CD4-positive, alpha-beta T cell (primary cell): Measurements from ENCODE around the gene EXO1. TPM values are rescaled to one million over a fixed set of nuclear protein-coding genes. Genes with fewer than 3 reads are reported as not detected.

ENCODE experiments used
- ATAC-seq: fragments of 200-7000 bp; cut with Tn5 transposase; one replicate; pipeline ENCODE4 v1.10.0; 2022; ENCODE audit warnings: mild to moderate bottlenecking; ENCODE audit not compliant: poor library complexity
- CTCF ChIA-PET: fragments of 350-600 bp; sonication (Branson Sonifier 250); formaldehyde crosslinking; loops from one replicate; lab custom pipeline; 2021; ENCODE audit warnings: antibody characterized with exemption, inconsistent platforms; lab: Charles Lee
- POLR2A ChIA-PET: fragments of 350-600 bp; sonication (Branson Sonifier 250); formaldehyde crosslinking; loops from one replicate; lab custom pipeline; 2021; ENCODE audit warnings: antibody characterized with exemption, inconsistent platforms; lab: Charles Lee
- DNase-seq, 14 experiments: peaks; one replicate each; pipeline ENCODE4 v3.0.0-alpha.2; 2013 to 2020; ENCODE audit warnings: mixed read lengths in 2 of 14
- H3K27ac ChIP-seq, 2 donors: one replicate each; pipeline versions ENCODE4 v1.5.1 to v1.7.0; 2013; ENCODE audit warnings: low read length in 2 of 2, low read depth in 1 of 2, mild to moderate bottlenecking in 1 of 2
- H3K27me3 ChIP-seq, 2 experiments: 1 replicate in 1 of 2; 2 replicates in 1 of 2; pipeline versions ENCODE4 v1.6.1 to v1.7.0; 2013; ENCODE audit warnings: low read length in 2 of 2, control low read depth in 1 of 2, mild to moderate bottlenecking in 1 of 2, moderate library complexity in 1 of 2; ENCODE audit not compliant: insufficient read depth in 2 of 2, control insufficient read depth in 1 of 2
- H3K36me3 ChIP-seq: one replicate; pipeline ENCODE4 v1.6.1; 2013; ENCODE audit warnings: low read length, control low read depth; ENCODE audit not compliant: insufficient read depth
- H3K4me1 ChIP-seq: one replicate; pipeline ENCODE4 v1.6.1; 2013; ENCODE audit warnings: low read length, control low read depth; ENCODE audit not compliant: insufficient read depth
- H3K4me3 ChIP-seq: one replicate; pipeline ENCODE4 v1.5.1; 2013; ENCODE audit warnings: mild to moderate bottlenecking, low read length, moderate library complexity
- H3K9me3 ChIP-seq, 2 experiments: 1 replicate in 1 of 2; 2 replicates in 1 of 2; pipeline versions ENCODE4 v1.6.1 to v1.7.0; 2013; ENCODE audit warnings: low read length in 2 of 2, mild to moderate bottlenecking in 2 of 2, control low read depth in 1 of 2, moderate library complexity in 1 of 2; ENCODE audit not compliant: control insufficient read depth in 1 of 2, insufficient read depth in 1 of 2
- H3K27ac Mint-ChIP-seq: one replicate; pipeline ENCODE4 v1.8.0; 2020; ENCODE audit warnings: mixed read lengths
- H3K27me3 Mint-ChIP-seq: one replicate; pipeline ENCODE4 v1.8.0; 2021; ENCODE audit warnings: mixed read lengths
- H3K36me3 Mint-ChIP-seq: one replicate; pipeline ENCODE4 v1.8.0; 2021; ENCODE audit warnings: low read depth, mixed read lengths
- H3K4me1 Mint-ChIP-seq: one replicate; pipeline ENCODE4 v1.8.0; 2021; ENCODE audit warnings: low read depth, mixed read lengths
- H3K4me3 Mint-ChIP-seq: one replicate; pipeline ENCODE4 v1.8.0; 2020; ENCODE audit warnings: mild to moderate bottlenecking, mixed read lengths
- H3K9me3 Mint-ChIP-seq: one replicate; pipeline ENCODE4 v1.8.0; 2020; ENCODE audit warnings: mixed read lengths
- CTCF ChIP-seq: fragments of 200-600 bp; IDR thresholded peaks from one replicate; pipeline ENCODE4 v1.8.0; 2022; ENCODE audit warnings: antibody characterized with exemption, mild to moderate bottlenecking
- intact Hi-C, 2 experiments: fragments of 100-400 bp; cut with DNase I in 1 of 2; cut with micrococcal nuclease in 1 of 2; formaldehyde crosslinking; loops; one replicate each; pipeline versions ENCODE4 v1.15.1 to v1.9.0; 2023 to 2025; cut with DNase I, micrococcal nuclease
- total RNA-seq, 174 experiments: library from RNA in 2 of 174; stranded (reverse) in 2 of 174; gene quantifications; one replicate each; pipeline ENCODE4 v1.2.3 and lab custom pipeline; 2021 to 2026

Gene EXO1
- total RNA-seq, 2 experiments from 2014 or later, result 0.25 to 1.1 TPM

GRCh38 chr1:241837901-241838300 lies 10.1 kb upstream of the EXO1 start:
- Histone ChIP-seq H3K27me3 (no peaks in the 10 kb centered on the region), H3K4me1 (no peaks in the 10 kb centered on the region), H3K36me3 (no peaks in the 10 kb centered on the region), H3K4me3 (no peak overlapping the region), H3K27ac (no peak overlapping the region), H3K9me3 (no peaks in the 10 kb centered on the region)
- ChIA-PET CTCF (no interaction called here), POLR2A (no interaction called here)
- Mint-ChIP-seq H3K4me3 (no peak overlapping the region), H3K9me3 (no peaks in the 10 kb centered on the region), H3K27ac (no peak overlapping the region), H3K27me3 (peaks cover 9% of the 10 kb centered on the region), H3K36me3 (no peaks in the 10 kb centered on the region), H3K4me1 (no peaks in the 10 kb centered on the region)
- DNase-seq (no peak), ATAC-seq (no peak)
- intact Hi-C loops, result no loop called here
- TF ChIP-seq CTCF, result no peak

- Mint-ChIP-seq H3K36me3 (no peaks in the 10 kb centered on the region), H3K4me3 (no peak overlapping the region), H3K4me1 (no peaks in the 10 kb centered on the region), H3K27ac (no peak overlapping the region), H3K27me3 (peaks cover 2% of the 10 kb centered on the region), H3K9me3 (no peaks in the 10 kb centered on the region)
- DNase-seq (no peak), ATAC-seq (no peak)
- Histone ChIP-seq H3K27me3 (no peaks in the 10 kb centered on the region), H3K27ac (no peak overlapping the region), H3K36me3 (no peaks in the 10 kb centered on the region), H3K4me1 (no peaks in the 10 kb centered on the region), H3K4me3 (no peak overlapping the region), H3K9me3 (no peaks in the 10 kb centered on the region)
- ChIA-PET CTCF (no interaction called here), POLR2A (interaction anchor here (0.6 kb wide), 1 partner anchor 158 kb away, joined by 3 read pairs; no protein-coding TSS in a partner anchor)
- no peak for TF ChIP-seq CTCF
- intact Hi-C loops, result no loop called here
Measured at GRCh38 chr1:241838897-241839296, 9.1 kb upstream of the EXO1 start.

- Histone ChIP-seq H3K36me3 (no peaks in the 10 kb centered on the region), H3K27ac (no peak overlapping the region), H3K4me3 (no peak overlapping the region), H3K4me1 (no peaks in the 10 kb centered on the region), H3K27me3 (no peaks in the 10 kb centered on the region), H3K9me3 (no peaks in the 10 kb centered on the region)
- H3K4me1 Mint-ChIP-seq, result no peaks in the 10 kb centered on the region
- H3K4me3 Mint-ChIP-seq, result no peak overlapping the region
- no peak overlapping the region for H3K27ac Mint-ChIP-seq
- ATAC-seq, result no peak
- H3K27me3 Mint-ChIP-seq, result no peaks in the 10 kb centered on the region
- no peak for DNase-seq
- H3K36me3 Mint-ChIP-seq, result no peaks in the 10 kb centered on the region
- POLR2A ChIA-PET, result no interaction called here
- no peak for TF ChIP-seq CTCF
- intact Hi-C loops, result no loop called here
- no peaks in the 10 kb centered on the region for H3K9me3 Mint-ChIP-seq
- CTCF ChIA-PET, result no interaction called here
Measured at GRCh38 chr1:241839369-241839979, 8.5 kb upstream of the EXO1 start.
